Measurements from ENCODE around the gene URB2. TPM values are rescaled to one million over a fixed set of nuclear protein-coding genes. Genes with fewer than 3 reads are reported as not detected.
"Not testable (repeated sequence)": the region's sequence is repeated elsewhere in the genome, so short reads cannot be mapped to it uniquely, and the experiment has no call there.

URB2 gene
- total RNA-seq, 4 donors from 2014 or later = 5.0 to 14.6 (median 8.3) TPM

- 79% methylated on average over 2 of the region's 2 CpGs for WGBS
- no peak overlapping the region for H3K4me3 ChIP-seq
- TF ChIP-seq POLR2A (IDR thresholded peaks at IDR 0.05; ENCODE audit: low read depth) = no peak
- TF ChIP-seq EP300 (IDR thresholded peaks at IDR 0.05) = no peak
- no peak for TF ChIP-seq POLR2AphosphoS5 (IDR thresholded peaks at IDR 0.05)
- TF ChIP-seq, protein P1, sequence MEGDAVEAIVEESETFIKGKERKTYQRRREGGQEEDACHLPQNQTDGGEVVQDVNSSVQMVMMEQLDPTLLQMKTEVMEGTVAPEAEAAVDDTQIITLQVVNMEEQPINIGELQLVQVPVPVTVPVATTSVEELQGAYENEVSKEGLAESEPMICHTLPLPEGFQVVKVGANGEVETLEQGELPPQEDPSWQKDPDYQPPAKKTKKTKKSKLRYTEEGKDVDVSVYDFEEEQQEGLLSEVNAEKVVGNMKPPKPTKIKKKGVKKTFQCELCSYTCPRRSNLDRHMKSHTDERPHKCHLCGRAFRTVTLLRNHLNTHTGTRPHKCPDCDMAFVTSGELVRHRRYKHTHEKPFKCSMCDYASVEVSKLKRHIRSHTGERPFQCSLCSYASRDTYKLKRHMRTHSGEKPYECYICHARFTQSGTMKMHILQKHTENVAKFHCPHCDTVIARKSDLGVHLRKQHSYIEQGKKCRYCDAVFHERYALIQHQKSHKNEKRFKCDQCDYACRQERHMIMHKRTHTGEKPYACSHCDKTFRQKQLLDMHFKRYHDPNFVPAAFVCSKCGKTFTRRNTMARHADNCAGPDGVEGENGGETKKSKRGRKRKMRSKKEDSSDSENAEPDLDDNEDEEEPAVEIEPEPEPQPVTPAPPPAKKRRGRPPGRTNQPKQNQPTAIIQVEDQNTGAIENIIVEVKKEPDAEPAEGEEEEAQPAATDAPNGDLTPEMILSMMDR (IDR thresholded peaks at IDR 0.05) = no peak
- no peaks in the 10 kb centered on the region for H3K36me3 ChIP-seq
- H3K27ac ChIP-seq (replicated peaks in 1 of 4) = no peak overlapping the region
- no peak for DNase-seq (ENCODE audit: extremely low spot score)
- intact Hi-C loops (cut with DNase I) = no loop called here
- peaks cover 0 to 16% (median 12%) of the 10 kb centered on the region in 4 donors for H3K4me1 ChIP-seq
- peaks cover 0 to 3% (median 0%) of the 10 kb centered on the region in 4 donors for H3K9me3 ChIP-seq
- H3K27me3 ChIP-seq = no peaks in the 10 kb centered on the region
Observed at GRCh38 chr1:229704157-229704556, 78.1 kb downstream of the URB2 start.

DNA sequence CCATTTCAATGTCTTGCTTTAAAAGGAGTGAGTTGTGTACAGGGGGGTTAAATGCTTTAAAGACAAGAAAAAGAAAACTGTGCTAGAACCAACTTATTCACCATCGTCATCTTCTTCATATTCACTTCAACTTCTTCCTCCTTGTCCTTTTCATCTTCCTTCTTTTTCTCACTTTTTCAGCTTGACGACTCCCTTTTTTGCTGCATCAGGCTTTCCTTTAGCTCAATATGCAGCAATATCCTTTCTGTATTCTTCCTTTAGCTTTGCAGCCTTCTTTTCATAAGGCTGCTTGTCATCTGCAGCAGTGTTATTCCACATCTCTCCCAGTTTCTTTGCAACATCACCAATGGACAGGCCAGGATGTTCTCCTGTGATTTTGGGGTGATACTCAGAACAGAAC lies 79.1 kb downstream of the URB2 start:
- H3K27ac ChIP-seq (replicated peaks in 1 of 4); H3K36me3 ChIP-seq; DNase-seq (ENCODE audit: extremely low spot score); H3K4me1 ChIP-seq; H3K4me3 ChIP-seq; intact Hi-C loops (cut with DNase I); H3K9me3 ChIP-seq; H3K27me3 ChIP-seq: not testable (repeated sequence)
- 81% methylated on average over 2 of the region's 2 CpGs for WGBS

- DNase-seq (ENCODE audit: extremely low spot score); intact Hi-C loops (cut with DNase I); H3K36me3 ChIP-seq; H3K4me3 ChIP-seq; H3K4me1 ChIP-seq; H3K27me3 ChIP-seq; H3K9me3 ChIP-seq; H3K27ac ChIP-seq (replicated peaks in 1 of 4): not testable (repeated sequence)
- 85% methylated on average over 6 of the region's 6 CpGs for WGBS
Observed at GRCh38 chr1:229707127-229707526, 81.1 kb downstream of the URB2 start.

DNA sequence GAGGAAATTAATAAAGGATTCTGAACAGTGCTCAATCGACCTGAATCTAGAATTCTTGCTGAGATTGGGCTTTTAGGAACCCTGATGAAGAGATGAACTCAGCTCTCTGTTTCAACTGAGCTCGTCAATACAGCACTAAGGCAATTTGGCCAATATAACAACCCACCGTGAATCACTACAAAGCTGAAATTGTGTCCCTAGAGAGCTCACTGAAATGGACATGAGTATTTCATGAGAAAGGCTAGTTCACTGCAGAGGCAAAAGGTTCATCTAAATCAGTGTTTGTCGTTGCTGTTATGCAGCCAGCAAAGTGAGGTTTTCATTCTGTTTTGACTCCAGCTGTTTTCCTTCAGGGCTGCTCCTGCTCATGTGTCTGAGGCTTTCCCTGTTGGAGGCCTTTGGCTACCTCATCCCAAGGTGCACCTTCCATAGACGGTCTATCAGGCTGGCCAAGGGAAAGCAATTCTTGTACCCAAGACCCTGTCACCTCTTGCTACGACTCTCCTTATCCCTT lies 83.5 kb downstream of the URB2 start:
- Histone ChIP-seq H3K27me3 (no peaks in the 10 kb centered on the region), H3K4me3 (no peak overlapping the region), H3K27ac (replicated peaks in 1 of 4) (no peak overlapping the region), H3K9me3 (peaks cover 0 to 3% (median 0%) of the 10 kb centered on the region in 4 donors), H3K4me1 (no peaks in the 10 kb centered on the region), H3K36me3 (no peaks in the 10 kb centered on the region)
- 66% methylated on average over 6 of the region's 6 CpGs for WGBS
- TF ChIP-seq EP300 (IDR thresholded peaks at IDR 0.05) (no peak), POLR2A (IDR thresholded peaks at IDR 0.05; ENCODE audit: low read depth) (no peak), POLR2AphosphoS5 (IDR thresholded peaks at IDR 0.05) (no peak)
- TF ChIP-seq, protein P1 (IDR thresholded peaks at IDR 0.05) = no peak
- no peak for DNase-seq (ENCODE audit: extremely low spot score)
- intact Hi-C loops (cut with DNase I) = no loop called here

Other genes starting within 250 kb of the URB2 start
- under 1 TPM in 3 of 4 donors, not detected in 1; 0.29 to 0.58 (median 0.42) TPM for gene ACTA1, start 192.2 kb upstream of the URB2 start, total RNA-seq
- gene NUP133, start 117.9 kb upstream of the URB2 start, total RNA-seq = 10 to 100 TPM; 23.1 to 37.0 (median 24.3) TPM
- 10 to 100 TPM; 14.1 to 28.7 (median 21.3) TPM for gene ABCB10, start 67.5 kb upstream of the URB2 start, total RNA-seq
- 10 to 100 TPM; 18.7 to 29.6 (median 23.4) TPM for gene TAF5L, start 125 bp upstream of the URB2 start, total RNA-seq

All from esophagus muscularis mucosa (tissue), 4 donors.